GM18870 (cell line): ENCODE measurements around the gene CALCA.
"Not testable (repeated sequence)": the region's sequence is repeated elsewhere in the genome, so short reads cannot be mapped to it uniquely, and the experiment has no call there.

Experiments used
- ATAC-seq: cut with Tn5 transposase; IDR thresholded peaks from one replicate; pipeline ENCODE4 v1.9.1; 2021; ENCODE audit warnings: moderate library complexity; ENCODE audit not compliant: unreplicated experiment

Gene CALCA, protein sequence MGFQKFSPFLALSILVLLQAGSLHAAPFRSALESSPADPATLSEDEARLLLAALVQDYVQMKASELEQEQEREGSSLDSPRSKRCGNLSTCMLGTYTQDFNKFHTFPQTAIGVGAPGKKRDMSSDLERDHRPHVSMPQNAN

DNA sequence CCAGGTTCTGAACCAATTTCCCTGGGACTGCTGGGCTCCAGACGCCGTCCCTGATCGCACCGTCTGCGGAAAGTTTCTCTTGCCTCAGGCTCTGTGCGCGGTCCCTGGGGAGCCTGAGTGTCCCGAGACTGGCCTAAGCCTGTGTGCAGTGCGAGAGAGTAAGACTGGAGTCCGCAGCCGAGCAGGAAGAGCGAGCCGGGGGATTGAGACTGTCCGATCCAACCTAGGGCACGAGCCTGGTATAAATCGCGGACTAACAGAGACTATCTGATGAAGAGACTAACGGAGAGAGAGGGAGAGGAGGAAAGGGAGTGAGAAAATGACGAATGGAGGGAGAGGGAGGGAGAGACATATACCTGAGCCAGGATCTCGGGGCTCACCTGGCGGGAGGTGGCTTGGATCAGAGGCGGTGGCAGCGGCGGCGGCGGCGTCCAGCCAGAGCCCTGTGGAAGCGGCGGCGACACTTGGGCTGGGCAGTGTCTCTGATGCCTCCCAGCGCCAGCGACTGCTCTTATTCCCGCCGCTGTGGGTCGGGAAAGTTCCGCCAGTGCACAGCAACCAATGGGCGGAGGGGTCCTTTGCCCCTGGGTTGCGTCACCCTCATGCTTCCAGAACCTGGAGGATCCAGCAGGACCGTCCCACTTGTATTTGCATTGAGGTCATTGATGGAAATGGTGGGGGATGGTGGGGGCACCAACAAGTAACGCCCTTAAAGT, at the start of gene CALCA:
CALCA (minus strand) TSS at position 487 of the 716 bp plus-strand sequence. CDS start 1,159 bp downstream, outside the sequence.
- no peak for ATAC-seq

GRCh38 chr11:15016200-15016599, 44.0 kb upstream of the CALCA start:
- no peak for ATAC-seq

- ATAC-seq: no peak
Measured at GRCh38 chr11:15011776-15012345, 39.7 kb upstream of the CALCA start.

GRCh38 chr11:15010865-15011264, 38.7 kb upstream of the CALCA start:
- ATAC-seq: no peak

DNA sequence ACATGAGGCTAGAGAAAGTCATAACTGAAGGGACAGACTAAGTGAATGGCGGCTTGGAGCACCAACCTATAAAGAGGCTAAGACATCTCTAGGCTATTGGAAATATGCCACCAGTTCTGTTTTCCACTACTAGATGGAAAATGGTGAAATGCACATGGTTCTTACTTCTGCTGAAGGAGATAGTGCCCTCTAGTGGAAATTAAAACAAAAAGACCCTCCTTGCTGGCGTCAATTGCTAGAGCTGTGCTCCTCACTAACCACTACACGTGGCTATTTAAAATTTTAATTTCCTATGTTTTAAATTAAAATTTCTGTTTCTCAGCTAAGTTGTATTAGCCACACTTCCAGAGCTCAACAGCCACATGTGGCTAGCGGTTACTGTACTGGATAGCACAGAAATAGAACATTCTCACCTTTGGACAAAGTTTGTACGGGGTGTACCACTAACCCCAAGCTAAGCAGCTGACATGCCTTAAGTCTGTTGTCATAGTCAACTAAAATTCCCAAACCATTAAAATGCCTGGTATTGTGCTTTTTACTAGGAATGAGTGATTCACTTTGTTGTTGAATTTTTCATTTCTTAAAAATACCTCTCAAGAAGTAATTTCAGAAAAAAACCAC, 34.1 kb upstream of the CALCA start:
- ATAC-seq: peak; percentile 87

GRCh38 chr11:14988133-14988532, 16.0 kb upstream of the CALCA start:
- not testable (repeated sequence) for ATAC-seq

DNA sequence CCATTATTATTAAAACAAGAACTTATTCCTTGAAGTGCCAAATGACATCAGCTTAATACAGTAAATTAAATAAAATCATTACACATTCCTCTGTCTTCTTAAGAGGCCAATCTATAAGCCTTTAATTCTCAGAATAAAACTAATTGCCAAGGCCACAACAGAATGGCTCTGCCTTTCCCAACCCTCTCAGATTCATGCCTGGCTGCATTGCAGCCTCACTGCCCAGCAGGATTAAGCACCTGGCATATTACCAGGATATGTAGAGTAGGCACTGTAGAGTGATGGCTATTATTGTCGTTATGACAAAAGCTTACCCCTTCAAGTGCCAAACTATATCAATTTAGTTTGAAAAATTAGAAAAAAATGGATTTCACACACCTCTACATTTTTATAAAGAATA, 9.4 kb upstream of the CALCA start:
- ATAC-seq: no peak

DNA sequence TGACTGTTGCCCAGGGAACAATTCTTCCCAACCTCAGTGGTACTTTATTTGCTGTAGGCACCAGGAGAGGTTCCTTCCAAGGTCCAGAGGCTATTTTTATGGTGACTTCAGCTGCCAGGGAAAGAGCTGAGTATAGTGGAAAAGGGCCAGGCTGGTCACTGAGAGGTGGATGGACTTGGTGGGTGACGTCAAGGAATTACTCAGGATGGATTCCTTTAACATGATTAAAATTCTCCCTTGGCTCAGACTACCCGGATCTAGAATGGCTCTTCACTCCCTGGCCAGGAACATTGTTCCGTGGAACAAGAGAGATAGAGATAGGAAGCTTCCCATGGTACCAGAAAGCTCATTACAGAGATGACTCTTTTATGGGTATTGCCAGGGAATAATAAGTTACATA, 8.7 kb upstream of the CALCA start:
- ATAC-seq: no peak

DNA sequence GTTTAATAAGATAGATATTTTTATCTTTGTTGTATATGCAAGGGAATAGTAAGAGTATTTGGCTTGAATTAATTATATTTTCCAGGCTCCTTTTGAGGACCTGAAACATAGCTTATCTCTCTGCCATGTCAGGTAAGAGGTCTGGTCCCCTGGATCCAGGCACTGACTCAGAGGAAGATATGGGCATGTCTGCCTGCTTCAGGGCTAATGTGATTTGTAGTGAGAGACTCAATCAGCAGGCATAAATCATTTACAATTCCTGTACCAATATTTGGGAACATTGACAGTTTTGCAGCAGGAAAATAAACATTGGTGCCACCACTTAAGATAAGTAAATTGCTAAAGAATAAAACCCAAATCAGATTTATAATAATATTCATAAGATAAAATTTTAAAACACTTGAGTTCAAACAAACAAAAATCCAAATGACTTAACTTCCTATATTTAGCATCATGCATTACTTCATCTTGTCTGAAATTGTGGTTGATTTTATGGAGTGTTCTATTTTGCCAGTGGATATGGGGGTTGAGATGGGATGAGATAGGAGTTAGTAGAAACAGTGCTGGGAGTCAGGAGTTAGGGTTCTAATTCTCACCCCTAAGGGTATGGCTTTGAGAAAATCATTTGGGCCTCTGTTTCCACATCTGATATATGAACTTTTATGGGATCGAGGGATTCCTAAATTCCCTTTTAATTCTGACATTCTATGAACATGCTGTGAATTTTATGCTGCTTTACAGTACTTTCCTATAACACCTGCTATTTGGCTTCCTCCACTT, 5.1 kb upstream of the CALCA start:
- ATAC-seq: no peak

DNA sequence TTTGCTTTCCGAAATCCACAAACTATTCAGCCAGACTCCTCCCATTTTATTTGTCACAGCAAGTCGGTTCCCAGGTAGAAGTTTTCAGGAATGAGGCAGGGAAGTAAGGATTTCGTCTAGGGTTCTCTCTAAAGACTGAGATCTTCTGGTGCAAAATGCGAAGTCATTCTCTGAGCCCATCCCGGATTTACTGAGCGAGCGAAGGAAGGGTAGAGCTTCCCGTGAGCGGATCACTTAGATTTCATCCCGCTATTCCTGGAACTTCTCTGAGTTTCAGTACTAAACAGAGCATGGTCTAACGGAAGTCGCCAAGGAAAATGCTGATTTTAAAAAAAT, 3.1 kb upstream of the CALCA start:
- no peak for ATAC-seq

- peak; percentile 52 for ATAC-seq
Measured at GRCh38 chr11:14974515-14975251, 2.5 kb upstream of the CALCA start.

DNA sequence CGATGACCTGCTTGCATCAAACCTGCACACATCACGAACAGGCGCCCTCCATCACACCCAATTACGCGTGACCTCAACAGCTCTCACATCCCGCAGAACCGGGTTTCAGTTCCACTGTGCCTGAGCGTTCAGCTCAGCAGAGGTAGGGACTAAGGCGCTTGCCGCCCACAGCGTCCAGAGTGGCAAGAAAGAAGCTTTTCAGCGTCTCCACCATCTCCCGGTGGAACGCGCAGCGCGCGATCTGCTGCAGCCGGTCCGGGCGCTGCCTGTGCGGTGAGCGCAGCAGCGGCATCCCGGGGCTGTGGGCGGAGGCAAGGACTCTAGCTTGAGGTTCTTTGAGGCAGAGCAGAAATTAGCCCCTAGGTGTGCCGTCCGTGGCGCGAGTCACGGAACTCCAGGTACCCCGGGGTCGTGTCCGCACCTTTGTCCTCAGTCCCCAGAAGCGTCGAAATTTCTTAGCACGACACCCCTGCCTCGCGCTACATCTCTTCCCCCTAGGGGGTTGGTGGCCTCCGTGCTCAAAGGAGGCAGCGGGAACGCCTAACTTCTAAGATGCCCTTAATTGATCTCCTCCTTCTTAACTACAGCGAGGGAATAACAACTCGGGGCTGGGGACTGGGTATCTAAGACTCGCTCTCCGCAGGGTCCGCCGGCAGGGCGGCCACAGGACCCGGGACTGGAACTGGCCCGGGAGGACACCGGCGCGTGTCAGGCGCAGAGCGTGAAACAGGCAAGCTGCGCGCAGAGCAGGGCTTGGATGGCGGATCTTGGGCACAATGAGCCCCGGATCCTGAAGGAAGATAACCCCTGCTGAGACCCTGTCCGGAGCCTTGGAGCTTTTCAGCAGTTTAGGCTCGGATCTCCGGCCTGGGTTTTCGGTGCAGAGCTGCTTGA, 1.7 kb upstream of the CALCA start:
- peak; percentile 51 for ATAC-seq

DNA sequence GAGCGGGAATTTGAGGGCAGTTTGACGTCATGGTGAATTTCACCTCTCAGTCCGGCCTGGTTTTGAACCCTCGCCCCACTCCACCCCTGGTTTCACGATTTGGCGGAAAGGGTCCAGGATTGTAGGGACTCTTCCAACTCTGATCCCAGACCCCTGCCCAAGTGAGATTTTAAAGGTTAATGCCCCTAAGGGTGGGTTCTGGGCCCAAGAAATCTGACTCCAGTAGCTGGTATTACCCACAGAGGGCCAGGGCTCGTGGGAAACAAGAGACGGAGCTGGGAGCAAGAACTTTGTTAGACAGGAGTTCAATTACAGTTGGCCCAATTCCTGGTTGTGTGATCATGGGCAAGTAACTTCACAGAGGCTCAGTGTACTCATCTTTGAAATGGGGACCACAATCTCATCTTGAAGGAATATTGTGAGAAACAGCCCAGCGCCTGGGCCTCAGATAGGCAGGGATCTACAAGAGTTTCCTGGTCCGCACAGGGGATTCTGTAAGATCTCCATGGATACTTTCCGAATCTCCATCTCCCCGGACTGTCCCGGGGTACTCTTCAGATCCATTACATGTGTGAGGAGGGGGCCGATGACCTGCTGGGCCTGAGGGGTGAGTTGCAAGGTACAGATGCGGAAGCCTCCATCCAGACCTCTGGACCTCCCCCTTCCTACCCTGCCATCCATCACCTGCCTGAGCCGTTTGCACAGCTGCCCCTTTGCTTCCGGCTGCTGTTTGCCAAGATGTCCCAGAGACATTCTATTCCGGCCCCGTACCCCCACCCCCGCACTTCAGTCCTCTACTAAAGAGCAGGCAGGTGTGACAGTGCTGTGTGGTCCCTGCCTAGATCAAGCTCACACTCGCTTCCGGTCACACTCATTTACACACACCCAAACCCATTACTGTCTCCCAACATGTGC, 687 bp upstream of the CALCA start:
- no peak for ATAC-seq

DNA sequence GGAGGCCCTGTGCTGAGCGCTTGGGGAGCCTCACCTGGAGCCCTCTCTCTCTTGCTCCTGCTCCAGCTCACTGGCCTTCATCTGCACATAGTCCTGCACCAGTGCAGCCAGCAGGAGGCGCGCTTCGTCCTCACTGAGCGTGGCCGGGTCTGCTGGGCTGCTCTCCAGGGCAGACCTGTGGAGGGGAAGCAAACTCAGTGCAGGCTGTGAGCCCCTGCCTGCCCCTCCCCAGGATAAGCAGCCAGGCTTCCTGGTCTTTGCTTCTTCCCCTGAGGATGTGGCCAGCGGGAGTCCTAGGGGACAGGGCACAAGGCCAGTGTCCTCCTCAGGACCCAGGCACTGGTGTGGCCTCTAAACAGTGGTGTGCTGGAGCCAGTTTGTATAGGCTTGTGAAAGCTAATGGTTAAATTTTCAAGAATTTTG, 2.2 kb downstream of the CALCA start:
- no peak for ATAC-seq

- no peak for ATAC-seq
Measured at GRCh38 chr11:14967581-14968243, 4.4 kb downstream of the CALCA start.

DNA sequence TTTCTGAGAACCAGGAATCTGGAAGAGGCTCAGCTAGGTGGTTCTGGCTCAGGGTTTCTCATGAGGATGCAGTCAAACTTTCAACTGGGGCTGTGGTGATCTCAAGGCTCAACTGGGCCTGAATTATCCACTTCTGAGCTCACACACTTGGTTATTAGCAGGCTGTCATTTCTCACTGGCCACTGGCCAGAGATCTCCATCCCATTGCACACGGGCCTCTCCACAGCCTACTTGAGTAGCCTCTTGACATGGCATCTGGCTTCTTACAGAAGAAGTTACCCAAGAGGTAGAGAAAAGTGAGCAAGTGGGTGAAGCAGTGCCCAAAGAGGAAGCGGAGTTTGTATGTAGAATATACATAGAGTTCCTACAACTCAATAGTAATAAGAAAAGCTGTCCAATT, 16.0 kb downstream of the CALCA start:
- no peak for ATAC-seq

- ATAC-seq: no peak
Measured at GRCh38 chr11:14954581-14954980, 17.6 kb downstream of the CALCA start.

DNA sequence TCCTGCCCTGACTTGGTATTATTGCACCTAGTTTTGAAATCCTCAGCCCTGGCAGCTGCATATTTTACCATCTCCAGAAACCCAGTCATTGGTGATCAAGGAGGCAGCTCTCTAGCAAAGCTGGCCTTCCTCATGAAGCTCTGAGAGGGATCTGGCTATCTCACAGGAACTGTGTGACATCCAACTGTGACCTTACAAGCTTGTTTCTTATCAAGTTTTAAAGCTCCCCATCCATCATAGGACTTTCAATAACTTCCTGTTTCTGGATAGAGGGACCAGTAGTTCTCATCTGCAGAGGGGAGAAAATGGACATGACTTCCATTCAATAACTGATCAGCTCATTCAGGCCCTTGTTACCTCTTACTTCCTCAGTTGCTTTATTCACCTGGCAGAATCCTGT, 18.2 kb downstream of the CALCA start:
- ATAC-seq: no peak
